ENCODE data around the gene TEX261.

Gene TEX261

GRCh38 chr2:70981421-70981820 is 13.3 kb downstream of the TEX261 start:
- DNase-seq: no peak

DNA sequence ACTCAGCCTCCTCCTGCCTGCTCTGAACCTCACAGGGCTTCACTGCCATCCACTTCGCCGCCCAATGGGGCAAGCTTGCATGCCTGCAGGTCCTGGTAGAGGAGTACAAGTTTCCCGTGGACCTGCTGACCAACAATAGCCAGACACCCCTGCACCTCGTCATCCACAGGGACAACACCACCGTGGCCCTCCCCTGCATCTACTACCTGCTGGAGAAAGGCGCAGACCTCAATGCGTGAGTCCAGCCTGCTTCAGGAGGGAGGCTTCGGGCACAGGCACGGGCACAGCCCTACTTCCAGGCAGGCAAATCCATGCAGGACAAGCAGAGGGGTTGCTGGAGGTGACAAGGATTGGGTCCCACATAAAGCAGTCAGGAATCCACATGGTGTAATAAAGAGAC is 15.0 kb downstream of the TEX261 start:
- DNase-seq: no peak

DNA sequence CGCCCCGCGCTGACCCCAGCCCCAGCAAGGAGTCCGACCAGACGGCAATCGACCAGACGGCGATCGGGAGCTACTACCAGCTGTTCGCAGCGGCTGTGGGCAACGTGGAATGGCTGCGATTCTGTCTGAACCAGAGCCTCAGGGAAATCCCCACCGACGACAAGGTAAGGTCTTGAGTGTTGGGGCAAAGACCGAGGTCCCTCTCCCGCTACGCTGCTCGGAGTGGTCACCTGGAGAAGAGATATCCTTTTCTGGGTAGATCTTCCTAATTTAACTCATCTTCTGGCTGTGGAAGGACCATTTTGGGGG is 15.5 kb downstream of the TEX261 start:
- no peak for DNase-seq

DNA sequence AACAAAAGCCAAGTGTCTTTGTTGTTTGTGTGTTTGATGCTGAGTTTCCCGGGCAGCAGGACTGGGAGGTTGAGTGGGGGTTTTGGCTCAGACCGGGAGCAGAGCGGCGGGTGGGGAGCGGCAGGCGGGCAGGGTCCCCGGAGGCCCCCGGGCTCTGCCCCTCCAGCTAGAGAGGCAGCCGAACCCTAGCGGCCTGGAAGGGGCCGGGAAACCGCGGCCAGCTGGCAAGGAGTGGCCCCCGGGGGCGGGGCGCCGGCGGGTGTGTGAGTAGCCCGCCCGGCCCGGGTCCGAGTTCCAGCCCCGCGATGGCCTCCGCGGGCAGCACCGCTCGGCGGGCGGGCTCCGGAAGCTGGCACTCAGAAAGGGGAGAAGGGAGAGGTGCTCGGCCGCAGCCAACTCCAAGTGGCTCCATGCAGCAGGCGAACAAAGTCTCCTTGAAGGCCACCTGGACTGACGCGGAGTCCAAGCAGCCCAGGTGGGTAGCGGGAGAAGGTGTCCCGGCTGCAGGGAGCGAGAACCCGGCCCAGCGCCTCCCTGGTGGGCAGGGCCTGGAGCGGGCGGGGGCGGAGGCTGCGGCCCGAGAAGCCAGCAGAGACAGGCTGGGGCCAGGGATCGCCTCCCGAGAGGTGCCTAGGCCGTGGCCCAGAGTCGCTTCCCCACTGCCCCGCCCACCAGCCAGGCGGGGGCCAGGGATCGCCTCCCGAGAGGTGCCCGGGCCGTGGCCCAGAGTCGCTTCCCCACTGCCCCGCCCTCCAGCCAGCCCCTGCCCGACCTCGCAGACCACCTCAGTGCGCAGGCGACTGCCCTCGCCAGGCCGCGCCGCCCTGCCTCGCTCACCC is 16.1 kb downstream of the TEX261 start, which contains the start of gene ANKRD53:
TSS of gene ANKRD53 (plus strand) at position 290 of the 839 bp plus-strand sequence. CDS start at position 306, 16 bp downstream.
- peak; percentile 5 for DNase-seq

DNA sequence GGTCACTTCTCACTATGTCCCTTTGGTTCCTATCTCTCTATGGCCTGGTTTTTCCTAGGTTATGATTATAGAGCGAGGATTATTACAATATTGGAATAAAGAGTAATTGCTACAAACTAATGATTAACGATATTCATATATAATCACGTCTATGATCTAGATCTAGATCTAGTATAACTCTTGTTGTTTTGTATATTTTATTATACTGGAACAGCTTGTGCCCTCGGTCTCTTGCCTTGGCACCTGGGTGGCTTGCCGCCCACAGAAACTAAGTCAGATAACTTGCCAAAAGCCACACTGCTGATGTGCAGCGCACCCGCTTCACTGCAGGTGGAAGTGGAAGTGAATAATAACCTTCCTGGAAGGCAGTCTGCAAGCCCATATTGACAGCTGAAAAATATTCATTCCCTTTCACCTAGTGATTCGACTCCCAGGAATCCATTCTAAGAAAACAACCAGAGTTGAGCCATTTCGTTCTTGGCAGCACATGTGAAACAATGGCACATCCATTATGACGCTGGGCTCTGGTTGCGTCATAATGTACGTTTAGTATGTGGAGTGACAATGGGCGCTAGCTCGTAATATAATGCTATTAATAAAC is 17.0 kb downstream of the TEX261 start:
- DNase-seq: no peak

GRCh38 chr2:70975237-70975636 is 19.4 kb downstream of the TEX261 start:
- no peak for DNase-seq

DNA sequence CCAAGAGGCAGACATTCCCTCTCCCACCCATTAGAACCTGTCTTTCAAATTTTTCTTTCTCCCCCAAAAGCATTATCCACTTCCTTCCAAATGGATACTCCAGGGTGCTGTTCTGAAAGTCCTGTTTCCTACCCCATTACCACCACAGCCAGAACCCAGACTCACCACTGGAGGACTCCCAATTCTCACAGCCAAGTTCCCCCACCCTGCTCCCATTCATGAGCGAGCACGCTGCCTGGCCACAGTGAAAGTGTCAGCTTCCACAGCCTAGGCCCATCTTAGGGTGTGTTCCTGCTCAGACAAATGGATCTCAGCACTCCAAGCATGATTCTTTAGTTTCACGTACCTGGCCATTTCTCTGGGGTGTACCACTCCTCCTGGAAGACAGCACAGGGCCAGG is 20.1 kb downstream of the TEX261 start:
- DNase-seq: no peak

DNA sequence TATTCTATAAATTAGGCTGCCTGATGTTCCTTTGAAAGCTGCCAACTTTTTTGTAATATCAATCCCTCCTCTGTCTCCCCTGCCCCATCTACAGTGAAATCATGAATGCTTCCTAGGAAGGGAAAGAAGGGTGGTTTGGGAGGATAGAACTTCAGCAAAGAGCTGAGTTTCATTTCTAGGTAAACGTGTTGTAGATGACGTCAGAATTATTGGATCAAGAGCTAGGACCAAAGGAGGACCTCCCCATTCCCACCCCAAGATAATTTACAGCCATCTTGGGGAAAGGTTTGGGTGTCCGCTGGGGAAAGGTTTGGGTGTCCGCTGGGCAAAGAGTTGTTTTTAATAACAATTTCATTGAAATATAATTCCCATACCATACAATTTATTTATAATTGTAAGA is 27.5 kb downstream of the TEX261 start:
- no peak for DNase-seq

- DNase-seq: no peak
Measured at GRCh38 chr2:70966681-70967080, 28.0 kb downstream of the TEX261 start.

- no peak for DNase-seq
Measured at GRCh38 chr2:70965506-70965905, 29.2 kb downstream of the TEX261 start.

DNA sequence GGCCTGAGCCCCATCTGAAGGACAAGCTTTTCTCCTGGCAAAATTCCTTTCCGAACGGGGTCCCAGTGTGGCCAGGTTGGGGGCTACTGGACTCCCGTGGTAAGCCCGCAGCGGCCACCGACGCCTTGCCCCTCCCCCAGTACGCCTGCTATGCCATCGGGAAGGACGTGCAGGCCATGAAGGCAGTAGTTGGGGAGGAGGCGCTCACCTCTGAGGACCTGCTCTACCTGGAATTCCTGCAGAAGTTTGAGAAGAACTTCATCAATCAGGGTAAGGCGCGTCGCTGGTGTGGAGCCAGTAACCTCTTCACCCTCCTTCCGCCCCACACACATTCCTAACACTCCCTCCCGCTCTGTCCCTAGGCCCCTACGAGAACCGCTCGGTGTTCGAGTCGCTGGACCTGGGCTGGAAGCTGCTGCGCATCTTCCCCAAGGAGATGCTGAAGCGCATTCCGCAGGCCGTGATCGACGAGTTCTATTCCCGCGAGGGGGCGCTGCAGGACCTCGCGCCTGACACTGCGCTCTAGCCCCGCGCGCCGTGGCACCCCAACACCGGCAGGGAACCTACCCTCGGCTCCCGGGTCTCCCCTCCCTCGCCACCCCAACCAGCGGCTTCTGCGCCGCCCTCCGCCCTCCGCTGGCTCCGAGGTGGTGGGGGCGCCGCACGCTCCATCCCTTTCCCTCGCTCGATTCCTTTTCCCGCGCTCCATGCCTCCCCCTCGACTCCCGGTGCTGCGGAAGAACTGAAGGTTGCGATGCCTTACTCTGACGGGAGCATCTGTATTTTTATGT is 29.9 kb downstream of the TEX261 start:
- peak; percentile 9 for DNase-seq

DNA sequence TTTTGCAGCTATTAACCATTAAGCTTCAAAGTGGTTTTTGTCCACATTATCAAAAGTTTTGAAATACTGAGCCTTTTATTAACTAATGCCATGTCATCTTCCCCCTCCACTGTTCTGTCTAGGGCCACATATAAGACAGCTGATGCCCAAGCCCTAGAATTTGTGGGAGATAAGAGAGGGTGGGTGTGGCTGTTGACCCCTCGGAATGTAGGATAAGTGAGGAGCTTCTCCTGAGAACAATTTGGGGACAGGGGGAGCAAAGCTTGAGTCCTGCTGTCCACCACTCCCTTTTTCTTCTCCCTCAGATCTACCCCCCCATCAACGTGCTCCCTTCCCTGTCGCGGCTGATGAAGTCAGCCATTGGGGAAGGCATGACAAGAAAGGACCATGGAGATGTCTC is 30.5 kb downstream of the TEX261 start:
- DNase-seq: no peak

- no peak for DNase-seq
Measured at GRCh38 chr2:70962885-70963878, 31.5 kb downstream of the TEX261 start.

DNA sequence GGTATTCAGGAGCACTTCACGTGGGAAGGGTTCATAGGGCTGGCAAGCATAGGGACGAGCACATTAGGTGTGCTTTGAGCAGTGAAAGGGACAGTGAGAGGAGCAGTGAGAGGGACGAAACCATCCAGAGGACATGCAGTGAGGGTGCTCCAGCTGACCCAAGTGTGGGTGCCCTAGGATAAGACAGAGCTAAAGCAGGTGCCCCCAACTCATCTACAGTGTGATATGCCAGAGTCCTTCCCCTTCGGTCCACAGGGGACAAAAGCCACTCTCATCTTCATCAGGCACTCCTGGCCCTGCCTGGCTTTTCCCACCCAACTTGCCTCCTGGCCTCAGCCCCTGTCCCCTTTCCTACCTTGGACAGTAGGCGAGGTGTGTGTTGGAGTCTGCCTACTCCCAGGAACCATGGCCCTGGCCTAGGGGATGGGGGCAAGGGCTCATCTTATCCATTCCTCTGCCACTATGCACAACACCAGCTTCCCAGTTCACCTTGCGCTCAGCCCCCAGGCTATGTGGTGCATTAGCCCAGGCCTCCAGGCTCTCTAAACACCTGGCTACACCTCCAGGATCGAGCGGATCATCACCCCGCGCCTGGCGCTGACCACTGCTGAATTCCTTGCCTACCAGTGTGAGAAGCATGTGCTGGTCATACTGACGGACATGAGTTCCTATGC is 32.3 kb downstream of the TEX261 start:
- DNase-seq: no peak

DNA sequence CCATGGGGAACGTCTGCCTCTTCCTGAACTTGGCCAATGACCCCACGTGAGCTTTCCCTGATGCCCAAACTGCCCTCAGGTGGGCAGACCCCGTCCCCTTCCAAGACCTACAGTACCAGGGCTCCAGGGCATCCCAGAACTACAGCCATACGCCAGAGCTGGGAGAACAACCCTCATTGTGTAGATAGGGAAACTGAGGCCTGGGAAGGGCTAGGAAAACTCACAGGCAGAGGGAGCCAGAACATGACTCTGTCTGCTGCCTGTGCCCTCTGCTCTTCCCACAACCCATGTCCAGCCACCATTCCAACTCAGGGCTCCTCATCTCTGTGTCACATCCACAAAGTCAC is 33.1 kb downstream of the TEX261 start:
- DNase-seq: no peak

DNA sequence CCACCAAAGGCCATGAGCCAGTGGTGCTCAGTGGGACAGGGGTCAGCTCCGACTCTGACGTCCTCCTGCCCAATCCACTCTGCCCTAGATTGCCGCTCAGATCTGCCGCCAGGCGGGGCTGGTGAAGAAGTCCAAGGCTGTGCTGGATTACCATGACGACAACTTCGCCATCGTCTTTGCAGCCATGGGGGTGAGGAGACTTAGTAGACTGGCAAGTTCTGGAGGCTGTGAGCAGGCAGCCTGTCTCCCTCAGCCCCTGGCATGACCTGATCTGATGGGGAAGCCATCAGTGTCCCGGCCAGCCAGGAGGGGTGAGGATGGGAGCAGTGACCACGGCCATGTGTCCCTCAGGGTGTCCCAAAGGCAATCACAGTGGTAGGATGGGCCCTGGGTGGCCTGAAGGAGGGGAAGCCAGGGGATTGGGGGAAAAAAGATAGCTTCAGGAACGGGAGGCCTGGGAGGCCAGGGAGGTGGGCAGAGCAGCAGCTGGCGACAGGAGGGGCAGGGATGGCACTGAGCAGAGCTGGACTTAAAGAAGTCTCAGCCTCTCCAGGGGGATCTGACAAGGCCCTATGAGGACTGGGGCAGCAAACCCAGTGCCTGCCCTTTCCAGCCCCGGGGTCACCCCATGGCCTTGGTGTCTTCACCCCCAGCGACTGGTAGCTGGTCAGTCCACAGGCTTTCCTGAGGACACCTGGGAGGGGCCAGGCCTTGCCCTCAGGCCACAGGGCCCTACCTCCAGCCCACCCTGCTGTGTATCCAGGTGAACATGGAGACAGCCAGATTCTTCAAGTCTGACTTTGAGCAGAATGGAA is 33.6 kb downstream of the TEX261 start:
- DNase-seq: no peak

- DNase-seq: no peak
Measured at GRCh38 chr2:70959851-70960832, 34.5 kb downstream of the TEX261 start.

DNA sequence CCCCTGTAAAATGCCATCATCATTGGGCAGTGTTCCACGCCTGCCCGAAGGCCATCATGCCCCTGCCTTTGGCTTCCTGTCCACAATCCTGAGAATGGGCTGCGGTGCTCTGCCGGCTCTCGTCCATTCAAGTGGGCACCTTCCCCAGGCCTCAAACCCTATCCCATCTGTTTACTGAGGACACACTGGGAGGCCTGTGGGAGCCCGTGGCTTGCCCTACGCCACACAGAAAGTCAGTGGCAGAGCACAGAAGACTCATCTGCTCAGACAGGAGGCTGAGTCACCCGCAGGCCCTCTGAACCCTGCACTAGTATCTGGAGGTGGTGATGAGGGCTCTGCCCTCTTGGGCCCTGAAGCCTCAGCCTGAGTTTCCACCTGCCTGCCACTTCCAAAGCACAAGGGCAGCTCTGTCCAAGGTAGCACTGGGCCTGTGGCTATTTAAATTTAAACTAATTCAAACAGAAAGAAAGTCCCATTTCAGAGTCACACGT is 35.4 kb downstream of the TEX261 start:
- DNase-seq: no peak

DNA sequence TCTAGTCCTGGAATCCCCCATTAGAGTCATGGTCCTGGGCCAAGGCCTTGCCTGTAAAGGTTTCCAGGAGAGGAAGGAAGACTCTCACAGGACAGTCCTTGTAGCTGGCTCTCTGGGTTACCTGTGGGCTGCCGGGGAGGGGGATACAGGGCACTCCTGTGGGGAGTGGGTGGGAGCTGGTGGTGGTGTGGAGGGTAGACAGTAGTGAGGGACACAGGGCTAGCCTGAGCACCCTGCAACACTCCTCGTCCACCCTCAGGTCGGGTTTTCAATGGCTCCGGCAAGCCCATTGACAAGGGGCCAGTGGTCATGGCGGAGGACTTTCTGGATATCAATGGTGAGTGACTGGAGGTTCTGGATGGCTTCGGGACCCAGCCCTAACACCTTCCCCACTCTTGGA is 35.9 kb downstream of the TEX261 start:
- no peak for DNase-seq

DNA sequence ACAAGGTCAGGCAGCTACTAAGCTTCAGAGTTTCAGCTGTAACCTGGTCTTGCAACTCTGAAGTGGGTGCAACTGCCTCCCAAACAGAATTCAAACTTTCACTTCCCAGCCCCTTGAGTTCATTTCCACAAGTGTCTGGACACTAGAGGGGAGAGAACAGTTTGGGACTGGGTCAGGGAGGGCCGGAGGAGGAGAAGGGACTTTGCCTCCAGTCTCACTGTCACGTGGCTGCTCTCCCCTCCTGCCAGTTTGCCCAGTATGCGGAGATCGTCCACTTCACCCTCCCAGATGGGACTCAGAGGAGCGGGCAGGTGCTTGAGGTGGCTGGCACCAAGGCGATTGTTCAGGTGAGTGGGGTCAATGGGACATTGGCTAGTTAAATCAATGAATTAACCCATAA is 36.9 kb downstream of the TEX261 start:
- DNase-seq: no peak

Measured in NCI-H748 treated with DMSO at 0.1 percent for 48 hours (cell line).